ENCODE measurements around the gene RINL.
A peak's percentile ranks its signal among the peaks of the same experiment; 100 is the strongest.

The RINL gene, protein sequence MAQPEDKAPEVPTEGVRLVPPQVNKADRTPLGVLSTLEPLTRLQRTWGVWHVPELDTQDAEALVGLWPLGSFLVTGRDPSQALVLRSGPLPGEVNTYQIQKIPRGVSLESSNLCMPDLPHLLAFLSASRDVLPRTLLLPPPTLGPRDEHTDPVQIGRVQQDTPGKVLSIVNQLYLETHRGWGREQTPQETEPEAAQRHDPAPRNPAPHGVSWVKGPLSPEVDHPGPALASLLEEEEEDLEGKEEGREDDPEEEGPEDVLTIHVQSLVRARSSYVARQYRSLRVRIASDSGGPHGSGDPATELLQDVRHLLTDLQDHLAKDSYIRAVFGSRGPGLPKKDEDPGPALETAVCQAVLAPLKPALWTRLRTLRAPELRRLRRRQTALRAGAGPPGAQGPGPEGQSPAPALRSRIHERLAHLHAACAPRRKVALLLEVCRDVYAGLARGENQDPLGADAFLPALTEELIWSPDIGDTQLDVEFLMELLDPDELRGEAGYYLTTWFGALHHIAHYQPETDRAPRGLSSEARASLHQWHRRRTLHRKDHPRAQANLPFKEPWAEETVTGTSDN

GRCh38 chr19:38877781-38878574 lies at the start of gene RINL:
TSS of gene RINL (minus strand) at chr19:38878275. CDS start at chr19:38876742, 1,533 bp downstream.
- peak in 11 of 42 donors; percentile 8 to 41 (median 21) for DNase-seq
- intact Hi-C loops (cut with DNase I), result no loop called here

DNA sequence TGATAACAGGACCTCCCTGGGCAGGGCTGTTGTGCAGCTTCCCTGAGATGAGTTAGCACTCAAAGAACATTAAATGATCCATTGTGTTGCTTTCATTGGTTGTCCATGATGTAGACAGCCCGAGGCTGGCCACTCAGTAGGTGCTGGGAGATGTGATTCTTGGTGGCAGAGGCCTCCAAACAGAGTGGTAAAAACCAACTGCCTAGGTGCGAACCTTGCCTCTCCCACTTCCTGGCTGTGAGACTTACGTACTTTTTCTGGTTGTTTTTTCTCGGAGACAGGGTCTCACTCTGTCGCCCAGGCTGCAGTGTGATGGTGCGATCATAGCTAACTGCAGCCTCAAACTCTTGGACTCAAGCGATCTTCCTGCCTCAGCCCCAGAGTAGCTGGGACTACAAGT lies 46.3 kb upstream of the RINL start:
- intact Hi-C loops (cut with DNase I), result no loop called here
- DNase-seq, result no peak

- intact Hi-C loops (cut with DNase I), result no loop called here
- DNase-seq, result no peak
Measured at GRCh38 chr19:38922482-38922881, 44.4 kb upstream of the RINL start.

DNA sequence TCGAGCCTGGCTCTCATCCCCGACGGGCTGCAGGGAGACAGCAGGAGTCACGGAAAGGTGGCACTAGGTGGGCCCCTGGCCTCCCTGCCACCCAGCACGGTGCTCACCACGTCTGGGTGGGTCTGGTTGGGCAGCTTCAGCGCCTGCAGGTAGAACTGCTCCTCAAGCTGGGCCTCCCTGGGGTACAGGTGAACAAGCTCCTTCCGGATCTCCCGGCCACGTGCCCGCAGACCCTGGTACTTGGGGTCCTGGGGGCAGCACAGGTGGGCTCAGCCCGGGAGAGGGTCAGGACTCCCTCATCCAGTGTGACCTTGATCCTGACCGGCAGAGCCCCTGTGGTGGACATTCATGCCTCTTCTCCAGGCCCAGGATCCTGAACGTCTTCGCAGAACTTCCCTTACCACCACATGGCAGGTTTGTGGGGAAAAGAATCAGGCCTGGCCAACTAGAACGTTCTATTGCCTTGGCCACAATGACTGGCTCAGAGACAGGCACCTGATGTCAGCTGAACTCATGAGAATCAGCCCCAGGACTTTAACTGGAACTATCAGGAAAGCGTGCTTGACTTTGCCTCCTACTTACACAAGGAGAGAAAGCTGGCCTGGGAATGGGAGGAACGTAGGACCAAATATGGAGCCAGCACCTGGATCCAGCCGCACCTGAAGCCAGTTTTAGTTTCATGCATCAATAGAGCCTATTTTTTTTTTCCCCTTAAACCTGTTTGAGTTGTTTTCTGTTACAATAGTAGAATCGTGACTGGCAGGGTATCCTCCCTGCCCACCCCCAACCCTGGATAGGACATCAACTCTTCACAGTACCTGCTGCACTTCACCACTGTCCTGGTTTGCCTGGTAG lies 43.6 kb upstream of the RINL start:
- DNase-seq, result no peak
- intact Hi-C loops (cut with DNase I), result no loop called here

GRCh38 chr19:38920602-38921419 lies 42.7 kb upstream of the RINL start:
- no peak for DNase-seq
- intact Hi-C loops (cut with DNase I), result no loop called here

GRCh38 chr19:38919837-38920601 lies 41.9 kb upstream of the RINL start:
- no peak for DNase-seq
- intact Hi-C loops (cut with DNase I), result no loop called here

GRCh38 chr19:38918526-38918925 lies 40.5 kb upstream of the RINL start:
- DNase-seq, result no peak
- intact Hi-C loops (cut with DNase I), result no loop called here

GRCh38 chr19:38917921-38918491 lies 39.9 kb upstream of the RINL start:
- intact Hi-C loops (cut with DNase I), result no loop called here
- no peak for DNase-seq

DNA sequence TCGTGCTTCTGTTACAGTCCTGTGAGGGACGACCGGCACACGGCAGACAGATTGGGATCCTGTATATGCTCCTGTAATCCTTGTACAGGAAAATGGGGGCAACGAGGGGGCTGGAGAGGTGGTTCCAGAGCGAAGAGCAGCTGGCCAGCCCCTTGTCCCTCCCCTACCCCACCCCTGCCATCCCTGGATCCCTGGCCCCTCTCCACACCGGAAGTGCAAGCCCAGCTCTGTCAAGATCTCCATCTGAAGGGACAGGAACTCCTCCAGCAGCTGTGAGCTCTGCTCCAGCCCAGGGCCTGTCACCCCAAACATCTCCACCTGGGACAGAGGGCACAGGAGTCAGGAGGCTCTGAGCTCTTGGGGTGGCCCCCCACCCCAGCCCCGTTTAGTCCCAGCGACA lies 39.4 kb upstream of the RINL start:
- intact Hi-C loops (cut with DNase I), result no loop called here
- no peak for DNase-seq

GRCh38 chr19:38915329-38916321 lies 37.5 kb upstream of the RINL start:
- intact Hi-C loops (cut with DNase I), result no loop called here

GRCh38 chr19:38913958-38914357 lies 35.9 kb upstream of the RINL start:
- no peak for DNase-seq

More at GRCh38 chr19:38915329-38916321, 37.5 kb upstream of the RINL start:
- no peak for DNase-seq

DNA sequence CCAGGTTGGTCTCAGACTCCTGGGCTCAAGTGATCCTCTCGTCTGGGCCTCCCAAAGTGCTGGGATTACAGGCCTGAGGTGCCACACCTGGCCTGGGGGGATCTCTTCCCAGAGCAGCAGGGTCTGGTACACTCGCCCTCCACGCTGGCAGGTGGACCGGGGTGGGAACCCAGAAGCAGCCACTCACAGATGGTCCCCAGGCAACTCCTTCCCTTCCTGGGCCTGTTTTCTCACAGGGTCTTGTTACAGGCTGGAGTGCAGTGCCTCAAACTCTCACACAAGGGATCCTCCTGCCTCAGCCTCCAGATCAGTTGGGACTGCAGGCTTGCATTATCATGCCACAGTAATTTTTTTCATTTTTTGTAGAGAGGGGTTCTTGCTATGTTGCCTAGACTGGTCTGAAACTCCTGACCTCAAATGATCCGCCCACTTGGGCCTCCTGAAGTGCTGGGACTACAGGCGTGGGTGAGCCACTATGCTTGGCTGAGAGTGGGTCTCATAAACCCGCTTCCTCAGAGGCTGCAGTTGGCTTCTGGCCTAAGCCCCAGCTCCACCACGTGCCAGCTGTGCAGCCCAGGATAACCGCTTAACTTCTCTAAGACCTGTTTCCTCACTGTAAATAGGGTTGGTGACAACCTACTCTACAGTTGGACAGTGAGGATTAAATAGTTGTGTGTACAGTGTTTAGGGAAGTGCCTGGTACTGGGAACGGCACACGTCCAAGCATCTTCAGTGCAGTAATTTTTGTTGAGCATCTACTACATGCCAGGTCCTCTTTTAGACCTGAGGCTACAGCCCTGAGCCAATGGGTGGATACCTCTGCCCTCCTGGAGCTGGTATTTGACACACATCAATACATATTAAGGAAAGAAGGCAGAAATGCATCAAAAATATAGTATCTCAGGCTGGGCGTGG lies 34.8 kb upstream of the RINL start:
- DNase-seq, result no peak
- intact Hi-C loops (cut with DNase I), result no loop called here

More at GRCh38 chr19:38913958-38914357, 35.9 kb upstream of the RINL start:
- intact Hi-C loops (cut with DNase I), result no loop called here

DNA sequence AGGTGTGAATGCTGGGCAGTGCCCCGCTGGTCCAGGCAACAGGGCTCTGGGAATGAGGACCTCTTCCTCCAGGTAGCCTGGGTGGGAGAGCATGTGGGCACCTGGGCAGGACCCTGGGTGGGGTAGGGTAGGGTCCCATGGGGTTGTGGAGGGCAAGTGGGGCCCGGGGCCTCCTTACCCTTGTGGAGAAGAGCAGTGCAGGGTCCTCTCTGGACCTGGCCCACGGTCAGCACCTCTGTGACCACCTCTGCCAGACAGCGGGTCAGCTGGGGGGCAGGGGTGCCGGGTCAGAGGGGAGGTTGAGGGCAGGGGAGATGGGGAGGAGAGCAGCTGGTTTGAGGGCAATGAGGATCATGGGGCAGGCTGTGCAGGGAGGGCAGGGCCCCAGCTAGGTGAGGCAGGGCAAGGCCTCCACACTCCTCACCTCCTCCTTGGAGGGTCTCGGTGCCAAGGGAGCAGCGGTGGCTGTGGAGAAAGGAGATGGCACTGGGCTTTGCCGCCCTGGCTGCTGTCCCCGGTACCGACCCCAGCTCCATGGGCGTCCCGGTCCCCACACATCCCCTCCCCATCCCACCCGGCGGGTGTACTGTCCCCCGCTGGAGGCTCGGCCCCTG lies 33.4 kb upstream of the RINL start:
- intact Hi-C loops (cut with DNase I), result no loop called here
- no peak for DNase-seq

GRCh38 chr19:38910488-38910887 lies 32.4 kb upstream of the RINL start:
- intact Hi-C loops (cut with DNase I), result no loop called here
- no peak for DNase-seq
